Bone marrow (tissue), 2 donors: ENCODE measurements around the gene AMTN.

Experiments
- DNase-seq, 2 donors: peaks; one replicate each; lab custom pipeline; 2025; lab: John Stamatoyannopoulos, UW

Gene AMTN

DNA sequence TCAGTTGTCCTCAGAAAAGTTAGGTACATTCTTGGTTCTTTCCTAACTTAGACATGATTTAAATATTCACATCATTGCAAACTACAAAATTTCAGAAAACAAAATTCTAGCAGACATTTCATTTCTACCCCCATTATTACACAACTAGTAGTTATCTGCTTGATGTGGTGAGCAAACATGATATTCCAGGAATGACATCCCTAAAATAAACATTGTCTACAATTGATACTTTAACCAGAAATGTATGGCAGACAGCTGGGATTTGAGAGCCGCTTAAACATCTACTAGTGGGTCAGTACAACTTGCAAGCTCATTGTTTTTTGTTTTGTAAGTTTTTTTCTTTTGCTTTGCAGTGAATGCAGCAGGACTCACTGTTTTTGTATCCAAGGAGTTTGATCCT lies 41.6 kb downstream of the AMTN start:
- no peak for DNase-seq

DNA sequence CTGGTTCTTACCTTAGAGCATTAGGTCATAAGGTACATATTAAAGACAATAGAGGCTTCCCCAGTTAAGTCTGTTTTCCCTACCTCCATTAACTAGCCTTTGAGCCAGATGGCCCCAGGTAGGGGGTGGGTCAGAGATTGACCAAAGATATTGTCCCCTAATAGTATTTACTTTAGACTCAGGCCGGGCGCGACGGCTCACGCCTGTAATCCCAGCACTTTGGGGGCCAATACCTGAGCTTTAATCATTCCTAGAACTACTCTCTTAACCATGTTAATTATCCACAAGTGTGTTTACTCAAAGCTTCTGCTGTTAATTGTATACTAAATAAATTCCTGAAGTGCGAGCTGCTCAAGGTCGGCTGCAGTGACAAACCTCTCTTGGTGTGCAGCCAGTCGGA lies 45.7 kb downstream of the AMTN start:
- no peak for DNase-seq

DNA sequence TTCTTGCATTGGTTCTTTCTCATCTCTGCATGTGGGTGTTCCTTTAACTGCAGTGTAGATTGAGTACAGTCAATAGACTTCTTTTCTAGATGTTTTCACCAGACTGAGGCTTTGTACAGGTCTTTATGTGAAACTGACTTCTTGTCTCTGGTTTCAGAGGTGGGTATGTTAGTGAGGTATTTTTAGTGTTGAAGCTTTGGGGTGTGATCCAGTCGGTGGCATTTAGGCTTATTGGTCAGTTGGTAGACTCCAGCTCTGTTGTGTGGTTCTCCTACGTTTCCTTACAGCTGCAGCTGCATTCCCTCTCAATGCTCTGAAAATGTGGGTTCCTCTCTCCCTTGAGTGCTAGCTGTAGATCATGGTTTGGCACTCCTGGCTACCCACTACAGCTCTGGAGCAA lies 52.4 kb downstream of the AMTN start:
- no peak for DNase-seq

DNA sequence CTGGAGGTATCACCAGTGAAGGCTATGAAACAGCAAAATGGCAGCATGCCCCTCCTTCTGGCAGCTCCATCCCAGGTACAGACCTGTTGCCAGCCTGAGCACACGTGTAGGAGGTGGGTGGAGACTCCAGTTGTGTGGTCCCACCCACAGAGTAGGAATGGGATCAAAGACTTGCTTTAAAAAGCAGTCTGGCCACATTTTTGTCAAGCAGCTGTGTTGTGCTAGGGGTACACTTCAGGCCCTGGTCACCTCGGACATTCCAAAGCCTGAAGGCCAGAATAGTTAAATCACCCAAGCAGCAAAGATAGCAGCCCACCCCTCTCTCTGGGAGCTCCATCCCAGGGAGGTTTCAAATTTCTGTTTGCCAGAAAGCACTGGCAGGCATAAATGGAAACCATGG lies 53.4 kb downstream of the AMTN start:
- DNase-seq = no peak

DNA sequence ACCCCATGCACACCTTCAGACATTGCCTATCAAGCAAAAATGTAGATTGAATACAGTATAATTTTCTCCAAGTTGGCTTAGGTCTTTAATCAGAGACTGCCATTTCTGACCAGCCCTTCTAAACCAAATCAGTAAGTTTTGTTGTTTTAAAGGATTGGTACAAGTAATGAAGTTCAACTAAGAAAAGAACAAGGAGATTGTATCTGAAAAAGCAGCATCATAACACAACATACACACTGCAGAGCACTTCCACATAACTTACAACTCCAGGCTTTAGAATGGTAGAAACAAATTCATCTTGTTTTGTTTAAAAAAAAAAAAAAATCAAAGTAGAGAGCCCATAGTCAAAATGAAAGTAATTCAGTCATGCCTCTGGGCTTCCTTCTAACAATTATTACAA lies 57.6 kb downstream of the AMTN start:
- no peak for DNase-seq

DNA sequence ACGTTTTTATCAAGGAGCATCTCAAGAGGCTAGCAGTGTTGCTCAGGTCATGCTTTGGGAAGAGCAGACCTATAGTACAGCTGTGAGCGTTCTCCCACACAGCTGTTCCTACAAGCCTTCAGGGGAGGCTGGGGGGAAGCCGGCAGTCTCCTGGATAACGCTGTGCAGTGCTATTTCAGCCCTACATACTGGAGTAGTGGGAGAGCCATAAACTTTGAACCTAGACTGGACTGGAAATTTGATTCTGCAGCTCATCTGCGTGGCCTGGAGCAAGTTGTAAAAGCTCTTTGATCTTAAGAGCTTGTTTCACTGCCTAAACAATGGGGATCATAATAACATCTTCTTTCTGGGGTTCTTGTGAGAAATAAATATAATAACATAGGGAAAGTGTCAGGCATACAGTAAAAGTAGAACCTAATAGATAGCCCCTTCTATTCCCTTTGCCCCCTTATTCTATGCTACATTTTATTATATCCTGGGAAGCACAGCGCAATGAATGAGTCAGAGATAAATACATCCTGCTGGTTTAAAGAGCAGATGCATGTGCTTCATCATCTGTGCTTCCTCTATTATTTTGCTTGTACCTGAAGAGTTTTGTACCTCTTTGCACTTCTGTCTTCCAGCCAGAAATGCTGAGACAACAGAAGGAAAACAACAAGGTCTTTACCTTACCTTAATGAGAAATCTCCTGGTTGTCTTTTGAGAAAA lies 59.0 kb downstream of the AMTN start:
- no peak for DNase-seq

DNA sequence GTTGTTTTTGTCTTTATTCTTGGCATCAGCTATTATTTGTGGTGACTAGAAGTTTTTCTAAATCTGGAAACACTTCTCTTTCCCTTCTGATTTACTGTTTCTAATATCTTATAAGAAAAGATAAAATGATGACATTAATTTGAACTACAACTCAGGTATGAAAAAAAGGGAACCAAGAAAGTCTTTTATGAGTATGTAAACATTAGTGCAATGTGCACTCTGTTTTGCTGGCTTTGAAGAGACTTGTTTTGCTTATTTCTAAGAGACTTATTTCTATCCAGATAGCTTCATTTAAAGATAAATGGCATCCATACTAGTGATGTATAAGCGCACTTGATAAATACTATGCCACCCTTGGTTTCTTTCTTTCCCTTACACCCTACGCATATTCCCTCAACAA lies 63.6 kb downstream of the AMTN start:
- no peak for DNase-seq
